Measurements from ENCODE around the gene PSTPIP2.

DNA sequence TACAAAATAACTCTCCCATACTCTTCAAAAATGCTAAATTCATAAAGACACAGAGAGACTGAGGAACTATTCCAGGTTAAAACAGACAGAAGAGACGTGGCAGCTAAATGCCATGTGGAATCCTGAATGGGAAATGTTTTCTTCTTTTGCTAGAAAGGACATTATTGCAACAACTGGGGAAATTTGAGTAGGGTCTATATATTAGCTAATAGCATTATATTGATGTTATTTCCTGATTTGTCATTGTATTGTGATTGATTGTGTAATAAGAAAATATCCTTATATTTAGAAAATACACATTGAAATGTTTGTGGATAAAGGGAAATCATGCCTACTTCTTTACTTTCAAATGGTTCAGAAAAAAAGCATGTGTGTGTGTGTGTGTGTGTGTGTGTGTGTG is 23.4 kb downstream of the PSTPIP2 start:
- no peak for TF ChIP-seq CTCF (IDR thresholded peaks at IDR 0.05; ENCODE audit: poor library complexity)
- no peak for TF ChIP-seq EZH2 (IDR thresholded peaks at IDR 0.05; ENCODE audit: borderline replicate concordance)
- no peak for TF ChIP-seq EZH2phosphoT487 (IDR thresholded peaks at IDR 0.05; ENCODE audit: low read depth, severe bottlenecking, unreplicated experiment)

Measured in hepatocyte (in vitro differentiated cells).